ENCODE measurements around the gene ADAMTS10. TPM values are rescaled to one million over a fixed set of nuclear protein-coding genes. Genes with fewer than 3 reads are reported as not detected.

ADAMTS10 gene
- total and polyA plus RNA-seq, 8 donors: 6.7 to 106 (median 18.7) TPM

DNA sequence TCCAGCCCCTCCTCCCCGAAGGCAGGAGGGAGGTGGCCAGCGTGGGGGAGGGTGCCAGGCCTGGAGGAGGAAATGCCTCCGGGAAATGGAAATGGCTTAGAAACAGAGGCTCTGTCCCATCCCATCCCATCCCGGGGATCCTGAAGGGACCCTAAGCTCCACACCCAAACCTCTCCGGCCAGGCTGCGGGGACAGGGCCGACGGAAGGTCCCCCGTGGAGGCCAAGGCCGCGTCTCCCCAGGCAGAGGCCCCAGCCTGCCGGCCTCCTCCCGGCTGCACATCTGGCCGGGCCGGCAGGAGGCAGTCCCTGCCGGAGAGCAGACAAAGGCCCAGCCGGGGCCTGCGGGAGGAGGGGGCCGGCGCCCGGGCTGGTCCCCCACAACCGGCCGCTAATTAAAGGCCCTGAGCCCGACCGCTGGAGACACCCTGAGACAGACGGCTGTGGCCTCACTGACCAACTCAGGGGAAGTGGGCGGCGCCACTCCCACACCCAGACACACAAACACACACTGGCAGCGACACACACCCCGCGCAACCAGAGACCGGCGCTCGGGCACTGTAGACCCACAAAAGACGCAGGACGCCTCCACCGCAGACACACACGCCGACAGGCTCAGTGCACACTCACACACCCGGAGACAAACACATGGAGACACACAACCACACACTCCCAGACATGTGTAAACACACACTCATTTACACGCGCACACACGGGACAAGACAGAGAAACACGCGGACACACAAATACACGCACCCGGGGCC is 1.1 kb downstream of the ADAMTS10 start:
- H3K27me3 ChIP-seq: no peaks in the 10 kb centered on the region
- TF ChIP-seq, protein P1, sequence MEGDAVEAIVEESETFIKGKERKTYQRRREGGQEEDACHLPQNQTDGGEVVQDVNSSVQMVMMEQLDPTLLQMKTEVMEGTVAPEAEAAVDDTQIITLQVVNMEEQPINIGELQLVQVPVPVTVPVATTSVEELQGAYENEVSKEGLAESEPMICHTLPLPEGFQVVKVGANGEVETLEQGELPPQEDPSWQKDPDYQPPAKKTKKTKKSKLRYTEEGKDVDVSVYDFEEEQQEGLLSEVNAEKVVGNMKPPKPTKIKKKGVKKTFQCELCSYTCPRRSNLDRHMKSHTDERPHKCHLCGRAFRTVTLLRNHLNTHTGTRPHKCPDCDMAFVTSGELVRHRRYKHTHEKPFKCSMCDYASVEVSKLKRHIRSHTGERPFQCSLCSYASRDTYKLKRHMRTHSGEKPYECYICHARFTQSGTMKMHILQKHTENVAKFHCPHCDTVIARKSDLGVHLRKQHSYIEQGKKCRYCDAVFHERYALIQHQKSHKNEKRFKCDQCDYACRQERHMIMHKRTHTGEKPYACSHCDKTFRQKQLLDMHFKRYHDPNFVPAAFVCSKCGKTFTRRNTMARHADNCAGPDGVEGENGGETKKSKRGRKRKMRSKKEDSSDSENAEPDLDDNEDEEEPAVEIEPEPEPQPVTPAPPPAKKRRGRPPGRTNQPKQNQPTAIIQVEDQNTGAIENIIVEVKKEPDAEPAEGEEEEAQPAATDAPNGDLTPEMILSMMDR (IDR thresholded peaks at IDR 0.05): no peak
- whole genome bisulfite sequencing, 2 donors: 10 to 12% methylated on average over 47 of the region's 47 CpGs
- no peaks in the 10 kb centered on the region for H3K9me3 ChIP-seq
- peak overlapping the region; percentile 26 to 48 (median 36) for H3K4me3 ChIP-seq
- ATAC-seq (peak; percentile 44 to 70 (median 66)), DNase-seq (peak in 4 of 6 donors; percentile 30 to 70 (median 46)), FAIRE-seq (no peak)
- H3K27ac ChIP-seq: peak overlapping the region; percentile 42 to 78 (median 64)
- intact Hi-C loops (cut with DNase I): no loop called here
- no peaks in the 10 kb centered on the region for H3K36me3 ChIP-seq
- H3K4me1 ChIP-seq: no peaks in the 10 kb centered on the region

DNA sequence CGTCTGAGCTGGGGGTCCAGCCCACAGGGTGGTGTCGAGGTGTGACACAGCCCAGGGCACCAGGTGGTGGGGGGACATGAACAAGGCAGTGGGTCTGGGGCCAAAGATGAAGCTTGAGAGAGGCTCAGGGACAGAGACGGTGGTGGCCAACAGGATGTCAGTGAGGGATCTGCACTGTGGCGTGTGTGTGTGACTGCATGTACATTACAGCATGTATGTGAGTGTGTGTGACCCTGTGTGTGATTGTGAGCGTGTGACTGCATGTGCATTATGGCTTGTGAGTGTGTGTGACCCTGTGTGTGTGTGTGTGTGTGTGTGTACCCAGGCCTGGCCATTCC is 1.6 kb downstream of the ADAMTS10 start:
- FAIRE-seq: no peak
- TF ChIP-seq, protein P1 (IDR thresholded peaks at IDR 0.05): no peak
- no peak for DNase-seq
- intact Hi-C loops (cut with DNase I): no loop called here
- Histone ChIP-seq H3K4me3 (peak overlapping the region in 1 of 4 donors; percentile 48), H3K36me3 (no peaks in the 10 kb centered on the region), H3K27ac (peak overlapping the region in 1 of 4 donors; percentile 76), H3K27me3 (no peaks in the 10 kb centered on the region), H3K4me1 (no peaks in the 10 kb centered on the region), H3K9me3 (no peaks in the 10 kb centered on the region)
- 49 to 68% methylated on average over 5 of the region's 5 CpGs for WGBS, 2 donors
- ATAC-seq: no peak

DNA sequence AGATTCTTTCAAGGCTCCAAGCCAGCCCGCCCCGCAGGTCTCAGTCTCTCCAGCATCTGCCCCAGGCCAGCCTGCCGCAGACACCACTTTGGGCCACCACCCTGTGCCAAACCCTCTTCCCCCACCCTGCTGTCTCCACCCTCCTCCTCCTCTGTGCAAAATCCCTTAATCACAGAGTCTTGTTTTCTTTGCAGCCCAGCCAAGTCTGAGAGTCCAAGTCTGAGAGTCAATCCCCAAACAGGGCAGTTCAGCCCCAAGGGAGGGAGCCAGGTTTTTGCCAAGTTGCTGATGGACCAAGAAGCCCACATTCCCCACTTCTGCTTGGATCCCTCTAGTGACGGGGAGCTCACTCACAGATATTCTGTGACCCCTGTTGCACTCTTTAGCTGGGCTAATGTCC is 3.1 kb downstream of the ADAMTS10 start:
- ATAC-seq: no peak
- H3K9me3 ChIP-seq: no peaks in the 10 kb centered on the region
- intact Hi-C loops (cut with DNase I): no loop called here
- no peak for FAIRE-seq
- no peaks in the 10 kb centered on the region for H3K27me3 ChIP-seq
- H3K36me3 ChIP-seq: no peaks in the 10 kb centered on the region
- H3K4me1 ChIP-seq: no peaks in the 10 kb centered on the region
- DNase-seq: no peak
- H3K4me3 ChIP-seq: no peak overlapping the region
- WGBS, 2 donors: 79 to 88% methylated on average over 2 to 4 of the region's 4 CpGs
- TF ChIP-seq, protein P1 (IDR thresholded peaks at IDR 0.05): no peak
- no peak overlapping the region for H3K27ac ChIP-seq

DNA sequence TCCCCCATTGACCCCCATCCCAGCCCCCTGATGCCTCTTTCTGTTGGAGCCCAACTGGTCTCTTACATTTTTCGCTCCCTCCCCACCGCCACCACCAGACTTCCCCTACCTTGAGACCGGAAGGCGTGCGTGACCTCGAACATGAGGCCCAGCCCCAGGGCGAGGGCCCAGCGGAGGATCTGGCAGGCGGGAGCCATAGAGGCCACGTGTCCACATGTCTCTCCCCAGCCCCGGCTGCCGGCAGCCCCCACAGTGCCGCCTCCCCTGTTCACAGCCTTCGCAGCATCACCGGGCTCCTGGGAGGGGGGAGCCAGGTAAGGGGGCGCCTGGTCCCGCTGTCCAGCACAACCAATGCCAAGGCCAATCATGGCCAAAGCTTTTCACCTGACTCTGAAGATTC is 5.0 kb downstream of the ADAMTS10 start:
- Histone ChIP-seq H3K9me3 (no peaks in the 10 kb centered on the region), H3K27ac (no peak overlapping the region), H3K27me3 (no peaks in the 10 kb centered on the region), H3K4me1 (no peaks in the 10 kb centered on the region), H3K36me3 (no peaks in the 10 kb centered on the region), H3K4me3 (no peak overlapping the region)
- FAIRE-seq: no peak
- intact Hi-C loops (cut with DNase I): no loop called here
- TF ChIP-seq, protein P1 (IDR thresholded peaks at IDR 0.05): no peak
- no peak for ATAC-seq
- 88 to 94% methylated on average over 17 of the region's 17 CpGs for WGBS, 2 donors
- DNase-seq: no peak

DNA sequence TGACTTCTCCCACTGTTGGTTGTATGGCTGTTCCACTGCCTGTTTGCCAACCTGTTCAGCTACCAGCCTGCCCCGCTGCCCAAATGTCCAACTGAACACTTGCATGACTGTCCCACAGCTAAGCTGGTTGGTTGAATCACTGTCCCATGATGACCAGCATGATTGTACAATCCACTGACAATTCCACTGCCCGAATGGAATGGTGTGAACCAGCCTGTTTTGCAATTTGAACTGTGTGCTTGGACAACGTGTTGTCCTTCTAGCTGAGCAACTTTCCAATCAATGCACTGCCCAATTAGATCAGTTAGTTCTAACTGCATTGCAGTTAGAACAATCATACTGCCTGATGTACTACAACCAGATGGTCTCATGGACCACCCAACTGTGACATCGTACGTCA is 8.7 kb downstream of the ADAMTS10 start:
- no peaks in the 10 kb centered on the region for H3K4me1 ChIP-seq
- H3K4me3 ChIP-seq: no peak overlapping the region

More for the DNA sequence above, 8.7 kb downstream of the ADAMTS10 start:
- Histone ChIP-seq H3K9me3 (no peaks in the 10 kb centered on the region), H3K27ac (no peak overlapping the region), H3K36me3 (no peaks in the 10 kb centered on the region), H3K27me3 (no peaks in the 10 kb centered on the region)
- no peak for DNase-seq
- TF ChIP-seq, protein P1 (IDR thresholded peaks at IDR 0.05): no peak
- WGBS, 2 donors: 68 to 79% methylated on average over 5 of the region's 5 CpGs
- ATAC-seq: no peak
- intact Hi-C loops (cut with DNase I): no loop called here
- FAIRE-seq: no peak
